Activated CD8-positive, alpha-beta memory T cell treated with anti-CD3 and anti-CD28 coated beads, Interleukin-2, amount 50 U/mL, for 1 hour (primary cell): ENCODE measurements around the gene PLPPR1.

Experiments used
- DNase-seq: peaks from one replicate; pipeline ENCODE4 v3.0.0-alpha.2; 2020; ENCODE audit errors: extremely low read depth

The PLPPR1 gene

GRCh38 chr9:101350285-101350684 is 321.8 kb downstream of the PLPPR1 start:
- no peak for DNase-seq

DNA sequence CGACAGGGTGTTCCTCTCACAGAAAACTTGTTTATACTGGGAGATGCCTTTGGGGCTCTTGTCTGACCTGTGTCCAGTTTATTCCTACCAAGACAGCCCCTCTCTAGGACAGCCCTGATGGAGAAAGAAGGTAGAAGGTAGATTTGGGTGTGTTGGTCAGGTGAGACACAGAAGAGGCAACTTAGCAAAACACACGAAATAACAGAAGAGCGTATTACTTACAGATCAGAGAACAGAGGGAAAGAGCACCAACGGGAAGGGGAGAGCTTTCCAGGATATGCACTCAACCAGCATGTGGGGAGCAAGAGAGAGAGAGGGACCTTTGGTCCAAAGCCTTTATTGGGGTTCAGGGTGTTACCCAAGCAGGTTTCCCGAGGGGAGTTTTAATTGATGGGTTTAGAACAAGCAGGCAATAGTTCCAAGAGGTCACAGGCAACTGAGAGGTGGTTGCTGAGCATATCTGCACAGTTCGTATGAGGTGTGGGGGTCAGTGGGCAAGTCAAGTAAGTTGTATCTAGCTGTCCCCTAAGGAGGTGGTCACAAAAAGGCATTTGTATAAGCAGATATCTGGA is 324.5 kb downstream of the PLPPR1 start:
- DNase-seq, result no peak

GRCh38 chr9:101353683-101354082 is 325.2 kb downstream of the PLPPR1 start:
- DNase-seq, result no peak

- no peak for DNase-seq
Measured at GRCh38 chr9:101354143-101354764, 325.7 kb downstream of the PLPPR1 start.

DNA sequence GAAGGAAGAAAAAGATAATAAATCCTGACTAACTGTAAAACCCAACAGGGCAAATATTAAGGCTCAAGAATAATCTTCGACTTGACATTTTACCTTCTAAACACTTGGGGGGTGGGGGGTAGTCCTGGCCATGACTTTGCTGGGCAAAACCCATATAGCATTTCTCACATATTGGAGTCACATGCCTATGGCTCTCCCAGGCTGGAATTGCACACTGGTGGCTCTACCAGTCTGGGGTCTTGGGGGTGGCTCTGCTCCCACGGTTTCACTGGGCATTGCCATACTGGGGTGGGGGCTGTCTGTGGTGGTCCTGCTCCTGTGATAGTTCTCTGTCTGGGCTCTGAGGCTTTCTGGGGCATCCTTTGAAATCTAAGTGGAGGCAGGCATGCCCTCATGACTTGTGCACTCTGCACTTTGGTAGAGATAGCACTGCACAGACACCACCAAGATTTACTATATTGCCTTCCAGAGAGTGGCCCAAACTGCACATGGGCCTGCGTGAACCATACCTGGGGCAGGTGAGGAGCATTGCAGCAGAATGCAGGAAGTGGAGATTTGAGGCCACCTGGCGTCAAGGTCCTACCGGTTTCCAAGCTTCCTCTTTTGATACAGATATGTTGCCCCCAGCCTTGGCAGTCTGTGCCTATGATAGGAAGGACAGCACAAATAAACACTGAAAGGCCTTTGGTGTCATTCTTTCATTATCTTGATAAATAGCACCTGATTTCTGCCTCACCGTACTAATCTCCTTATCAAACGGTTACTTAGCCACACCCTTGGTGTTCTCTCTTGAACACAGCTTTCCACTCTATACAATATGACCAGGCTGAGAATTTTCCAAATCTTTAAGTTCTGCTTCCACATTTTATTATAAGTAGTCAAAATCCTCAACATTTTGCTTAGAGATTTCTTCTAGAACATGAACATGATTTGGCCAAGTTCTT is 326.5 kb downstream of the PLPPR1 start:
- no peak for DNase-seq

- no peak for DNase-seq
Measured at GRCh38 chr9:101356619-101357018, 328.1 kb downstream of the PLPPR1 start.

DNA sequence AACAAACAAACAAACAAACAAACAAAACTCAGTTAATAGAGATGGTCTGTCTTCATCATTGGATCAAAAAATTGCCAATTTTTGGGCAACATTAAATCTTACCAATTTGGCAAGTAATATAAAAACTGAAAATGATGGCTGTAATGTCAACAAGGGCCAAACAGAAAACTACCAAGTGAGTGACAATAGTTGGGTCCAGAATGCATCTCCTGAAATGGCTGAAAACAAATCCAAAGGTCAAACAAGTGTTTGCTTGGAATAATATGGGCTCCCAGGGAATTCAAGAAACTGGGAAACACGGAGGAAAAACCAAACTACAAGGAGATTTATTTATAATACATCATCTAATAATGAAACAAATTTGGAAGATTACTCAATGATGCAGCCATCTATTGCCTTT is 331.2 kb downstream of the PLPPR1 start:
- no peak for DNase-seq

DNA sequence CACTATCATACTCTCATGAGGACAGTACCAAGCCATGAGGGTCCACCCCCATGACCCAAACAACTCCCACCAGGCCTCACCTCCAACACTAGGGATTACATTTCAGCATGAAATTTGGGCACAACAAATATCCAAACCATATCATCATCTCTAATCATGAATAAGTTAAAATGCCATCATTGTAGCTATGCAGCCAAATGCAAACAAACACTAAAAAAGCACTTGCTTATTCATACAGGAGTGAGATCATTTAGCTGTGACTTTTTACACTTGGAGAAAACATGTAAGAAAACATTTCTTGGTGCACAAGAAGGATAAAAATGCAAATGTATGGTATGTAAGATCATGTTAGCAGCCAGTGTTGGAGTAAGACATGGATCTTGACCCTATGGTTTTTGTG is 332.1 kb downstream of the PLPPR1 start:
- no peak for DNase-seq

- no peak for DNase-seq
Measured at GRCh38 chr9:101362450-101362849, 333.9 kb downstream of the PLPPR1 start.

DNA sequence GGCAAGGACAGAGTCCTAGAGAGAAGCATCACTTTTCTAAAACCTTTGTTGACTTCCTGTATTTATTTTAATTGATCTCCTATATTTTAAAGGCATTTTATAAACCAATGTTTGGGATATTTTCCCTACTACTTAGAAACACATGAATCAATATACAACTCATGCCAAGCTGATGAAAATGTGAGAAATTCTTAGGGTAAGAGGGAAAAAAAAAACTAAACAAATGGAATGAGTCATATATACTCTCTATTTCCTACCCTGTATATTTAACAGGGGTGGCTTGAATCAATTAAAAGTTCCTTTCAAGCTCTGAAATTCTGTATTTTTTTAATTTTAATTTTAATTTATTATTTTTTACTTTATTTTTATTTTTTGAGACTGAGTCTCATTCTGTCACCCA is 336.7 kb downstream of the PLPPR1 start:
- DNase-seq, result no peak

DNA sequence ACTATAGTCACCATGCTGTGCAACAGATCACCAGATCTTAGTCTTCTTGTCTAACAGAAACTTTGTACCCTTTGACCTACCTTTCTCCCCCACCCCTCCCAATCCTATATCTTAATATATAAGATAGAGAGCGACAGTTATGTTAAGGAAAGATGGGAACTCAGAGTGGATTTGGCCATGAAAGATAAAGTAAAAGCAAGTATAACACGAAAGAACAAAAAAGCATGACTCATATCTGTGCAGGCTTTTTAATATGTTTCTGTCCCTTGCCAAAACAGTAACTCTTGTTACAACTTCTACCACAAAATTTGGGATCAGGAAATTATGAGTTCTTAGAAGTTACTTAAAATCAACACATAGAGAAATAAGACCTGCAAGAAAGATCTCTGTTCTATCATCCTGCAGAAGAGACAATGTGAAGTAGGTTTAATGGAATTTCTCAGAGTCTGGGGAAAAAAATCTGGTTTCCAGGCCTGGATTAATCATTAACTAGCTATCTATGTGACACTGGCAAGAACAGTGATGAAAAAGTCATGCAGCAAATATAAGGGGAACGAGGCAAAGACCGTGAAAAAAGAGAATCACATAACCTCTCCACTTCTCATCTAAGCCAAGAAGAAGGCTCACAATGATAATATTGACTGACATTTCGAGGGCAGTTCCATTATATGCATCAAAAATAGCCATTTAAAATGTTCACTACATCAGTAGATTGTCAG is 337.7 kb downstream of the PLPPR1 start:
- no peak for DNase-seq

GRCh38 chr9:101367323-101367722 is 338.8 kb downstream of the PLPPR1 start:
- no peak for DNase-seq

DNA sequence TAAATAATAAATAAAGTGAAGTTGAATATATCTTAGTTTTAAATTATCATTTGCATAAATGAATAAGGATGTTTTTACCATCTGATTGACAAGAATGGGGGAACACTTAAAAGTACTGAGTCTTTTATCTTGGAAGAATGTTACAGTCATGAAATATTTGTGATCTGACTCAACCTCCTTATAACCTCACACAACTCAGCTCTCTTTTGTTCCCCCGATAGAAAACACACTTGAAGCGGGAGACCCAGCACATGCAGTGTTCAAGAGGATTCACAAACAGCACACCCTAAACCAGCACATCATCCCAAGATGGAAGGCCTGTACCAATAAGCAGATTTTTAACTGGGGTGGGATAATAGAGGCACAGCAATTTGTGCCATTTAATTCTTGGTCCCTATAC is 340.8 kb downstream of the PLPPR1 start:
- DNase-seq, result no peak

DNA sequence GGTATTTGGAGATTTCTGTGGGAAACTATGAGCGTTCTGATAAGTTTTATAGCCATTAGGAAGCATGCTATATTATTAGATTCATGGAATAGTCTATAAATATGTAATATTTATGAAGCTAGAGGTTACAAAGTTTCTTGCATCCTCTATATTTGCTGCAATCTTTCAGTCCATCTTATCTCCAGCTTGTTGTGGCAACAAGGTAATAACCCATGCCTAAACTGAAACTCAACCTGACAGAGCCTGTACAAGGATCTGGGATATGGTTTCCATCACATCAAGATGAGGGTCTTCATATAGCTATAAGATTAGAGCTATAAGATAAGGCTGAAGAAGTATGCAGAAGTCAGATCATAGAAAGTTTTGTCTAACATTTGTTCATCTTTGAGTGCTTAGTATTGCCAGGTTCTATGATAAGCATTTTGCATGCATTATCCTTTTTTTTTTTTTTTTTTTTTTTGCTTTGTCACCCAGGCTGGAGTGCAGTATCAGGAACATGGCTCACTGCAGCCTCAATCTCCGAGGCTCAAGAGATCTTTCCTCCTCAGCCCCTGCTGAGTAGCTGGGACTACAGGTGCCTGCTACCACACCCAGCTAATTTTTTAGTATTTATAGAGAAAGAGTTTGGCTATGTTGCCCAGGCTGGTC is 341.5 kb downstream of the PLPPR1 start:
- DNase-seq, result no peak

- no peak for DNase-seq
Measured at GRCh38 chr9:101371813-101372212, 343.3 kb downstream of the PLPPR1 start.

DNA sequence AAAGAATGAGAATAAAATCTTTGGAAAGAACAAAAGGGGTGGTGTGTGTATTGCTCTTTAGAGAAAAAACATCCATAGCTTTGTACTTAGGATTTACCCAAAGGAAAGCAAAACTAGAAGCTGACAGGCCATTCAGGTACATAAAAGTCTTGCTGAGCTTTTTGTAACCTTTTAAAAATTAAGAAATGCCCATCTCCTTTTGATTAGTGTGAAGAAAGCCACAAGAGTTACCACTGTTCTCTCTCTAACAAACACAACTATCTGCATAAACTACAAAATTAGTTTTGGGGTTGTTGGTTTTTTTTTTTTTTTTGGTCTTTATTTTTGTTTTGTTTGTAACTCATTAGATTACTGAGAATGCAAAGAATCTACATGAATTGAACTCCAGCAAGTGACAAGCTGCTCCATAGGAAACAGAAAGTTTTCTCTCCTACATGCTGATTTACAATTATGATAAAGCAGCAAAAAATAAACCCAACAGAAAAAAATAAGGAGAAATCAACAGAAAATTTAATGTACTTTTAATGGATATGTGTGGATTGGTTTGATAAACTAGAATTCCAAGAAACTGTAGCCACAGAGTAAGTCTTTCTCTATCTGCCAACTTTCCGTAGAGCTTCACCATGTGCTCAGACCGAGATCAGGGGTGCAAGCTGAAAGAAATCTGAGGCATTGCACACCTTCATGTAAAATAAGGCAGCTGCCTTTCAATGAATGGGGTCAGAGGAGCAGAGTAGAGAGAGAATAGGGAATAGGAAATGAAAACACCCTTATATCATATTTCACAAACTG is 344.0 kb downstream of the PLPPR1 start:
- no peak for DNase-seq
